Fibroblast of skin of scalp (primary cell): Measurements from ENCODE around the gene NDUFV2.
"Not testable (repeated sequence)": the region's sequence is repeated elsewhere in the genome, so short reads cannot be mapped to it uniquely, and the experiment has no call there.

Experiments
- DNase-seq: peaks from one replicate; pipeline ENCODE4 v3.0.0-alpha.2; 2013

The NDUFV2 gene

DNA sequence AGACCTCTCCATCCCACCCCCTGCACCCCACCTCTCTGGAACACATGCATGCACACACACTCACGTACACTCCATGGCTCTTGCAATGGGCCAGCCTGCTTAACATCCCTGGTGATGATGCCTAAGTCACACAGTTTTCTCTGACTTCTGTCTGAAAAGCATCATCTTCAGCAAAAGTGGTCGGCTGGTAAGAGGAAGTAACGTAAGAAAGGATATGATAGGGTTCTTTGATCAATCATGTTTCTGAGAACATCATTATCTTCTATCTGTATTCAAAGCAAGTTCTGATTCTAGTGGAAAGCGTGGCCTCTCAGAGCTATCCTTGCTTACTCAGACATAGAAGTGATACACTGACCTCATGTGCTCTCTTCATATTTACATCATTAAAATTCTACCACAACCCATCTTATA, 11.4 kb upstream of the NDUFV2 start:
- DNase-seq: no peak

DNA sequence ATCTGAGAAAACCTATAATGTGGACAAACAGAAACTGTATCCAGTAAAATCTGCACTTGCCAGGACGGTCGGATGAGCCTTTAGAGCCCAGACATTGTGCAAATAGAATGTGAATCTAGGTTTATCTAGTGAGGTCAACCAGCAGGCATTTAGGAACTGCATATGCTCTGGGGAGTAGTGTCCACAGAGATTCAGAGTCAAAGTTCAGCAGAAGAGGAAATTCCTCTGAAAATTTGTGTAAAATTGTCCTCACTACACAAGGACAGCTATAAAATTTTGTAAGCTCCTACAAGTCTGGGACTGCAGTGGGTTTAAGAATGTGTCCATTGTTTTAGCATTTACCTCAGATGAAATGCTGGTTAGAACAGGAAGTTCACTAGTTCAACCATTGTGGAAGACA, 9.8 kb upstream of the NDUFV2 start:
- no peak for DNase-seq

DNA sequence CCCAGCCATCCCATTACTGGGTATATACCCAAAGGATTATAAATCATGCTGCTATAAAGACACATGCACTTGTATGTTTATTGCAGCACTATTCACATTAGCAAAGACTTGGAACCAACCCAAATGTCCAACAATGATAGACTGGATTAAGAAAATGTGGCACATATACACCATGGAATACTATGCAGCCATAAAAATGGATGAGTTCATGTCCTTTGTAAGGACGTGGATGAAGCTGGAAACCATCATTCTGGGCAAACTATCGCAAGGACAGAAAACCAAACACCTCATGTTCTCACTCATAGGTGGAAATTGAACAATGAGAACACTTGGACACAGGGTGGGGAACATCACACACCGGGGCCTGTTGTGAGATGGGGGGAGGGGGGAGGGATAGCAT, 9.4 kb upstream of the NDUFV2 start:
- DNase-seq: not testable (repeated sequence)

DNA sequence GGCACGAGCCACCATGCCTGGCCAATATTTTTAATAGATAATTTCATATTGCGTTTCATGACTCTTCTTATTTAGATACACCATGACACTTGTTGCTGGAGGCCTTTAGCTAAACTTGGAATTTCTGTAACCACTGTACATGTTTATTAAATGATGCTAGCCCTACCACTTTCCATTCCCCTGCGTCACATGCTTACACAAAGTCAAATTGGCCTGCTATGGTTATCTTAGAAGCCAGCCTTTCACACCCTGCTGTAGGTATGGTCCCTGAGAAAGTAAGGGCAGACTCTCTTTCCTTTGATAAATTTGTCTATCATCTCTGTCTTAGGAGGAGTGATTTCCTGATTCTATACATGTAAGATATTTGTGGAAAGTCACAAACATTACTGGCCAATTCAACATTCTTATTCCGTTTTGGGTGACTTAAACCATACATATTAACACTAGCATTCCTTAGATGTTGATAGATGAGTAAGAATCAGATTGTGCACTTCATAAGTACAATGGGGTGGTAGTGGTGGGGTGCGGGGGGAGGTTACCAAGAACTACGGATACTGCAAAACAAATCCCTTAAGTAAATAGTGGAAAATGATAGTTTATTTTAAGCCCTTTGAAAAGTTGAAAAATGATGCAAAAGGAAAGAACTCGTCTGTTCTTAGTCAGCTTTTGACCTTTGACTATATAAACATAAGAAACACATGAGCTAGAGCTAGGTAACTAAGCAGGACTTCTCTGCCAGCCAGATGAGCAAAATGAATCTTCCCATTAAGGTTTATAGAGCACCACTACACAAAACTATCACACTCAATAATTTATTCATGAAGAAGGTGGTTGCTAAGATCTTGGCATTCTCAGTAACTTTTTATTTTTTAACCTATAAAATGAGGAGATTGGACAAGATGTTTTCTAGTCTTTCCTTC, 7.9 kb upstream of the NDUFV2 start:
- DNase-seq: peak; percentile 69

DNA sequence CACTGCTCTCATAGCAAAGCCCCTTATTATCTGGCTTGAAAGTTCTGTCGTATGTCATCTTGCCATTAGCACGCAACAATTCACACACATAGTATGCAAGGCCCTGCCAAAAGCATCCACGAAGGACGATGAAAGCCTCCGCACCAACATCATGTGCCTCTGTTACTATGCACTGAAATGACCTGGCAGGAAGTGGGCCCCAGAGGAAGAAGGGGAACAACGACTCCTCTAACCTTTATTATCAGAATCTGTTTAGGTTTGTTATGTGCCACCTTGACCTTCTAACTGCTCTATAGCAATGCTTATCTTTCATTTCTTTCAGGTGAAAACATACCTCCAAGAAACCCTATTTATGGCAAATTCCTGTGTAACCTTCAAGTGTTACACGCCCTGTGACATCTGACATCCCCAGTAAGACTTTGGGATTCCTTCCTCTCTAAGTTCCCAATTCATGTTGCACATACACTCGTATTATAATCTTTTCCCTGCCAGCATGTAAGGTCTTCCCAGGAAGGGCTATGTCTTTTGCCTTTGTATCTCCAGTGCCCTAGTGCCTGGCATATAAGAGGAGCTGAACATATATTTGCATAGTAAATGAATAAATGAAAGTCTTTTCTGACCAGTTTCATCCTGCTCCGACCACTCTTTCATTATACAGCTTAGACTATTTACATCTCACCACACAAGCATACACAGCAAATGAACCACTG, 7.0 kb upstream of the NDUFV2 start:
- DNase-seq: no peak

DNA sequence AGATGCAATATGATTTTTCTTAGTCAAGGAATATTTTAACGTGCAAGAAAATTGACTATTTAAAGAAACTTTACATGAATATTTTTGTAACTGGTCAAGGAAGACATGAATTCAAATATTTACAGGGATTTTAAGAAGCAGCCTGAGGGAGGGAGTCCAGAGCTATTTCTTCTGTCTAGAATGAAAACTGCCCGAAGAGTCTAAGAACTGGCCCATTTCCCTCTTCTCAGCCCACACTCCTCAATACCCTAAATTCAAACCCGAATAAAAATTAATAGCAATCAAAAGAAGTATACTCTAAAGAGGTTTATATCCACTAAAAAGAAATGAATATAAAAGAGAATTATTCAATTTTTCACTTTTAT, 6.5 kb upstream of the NDUFV2 start:
- DNase-seq: no peak

DNA sequence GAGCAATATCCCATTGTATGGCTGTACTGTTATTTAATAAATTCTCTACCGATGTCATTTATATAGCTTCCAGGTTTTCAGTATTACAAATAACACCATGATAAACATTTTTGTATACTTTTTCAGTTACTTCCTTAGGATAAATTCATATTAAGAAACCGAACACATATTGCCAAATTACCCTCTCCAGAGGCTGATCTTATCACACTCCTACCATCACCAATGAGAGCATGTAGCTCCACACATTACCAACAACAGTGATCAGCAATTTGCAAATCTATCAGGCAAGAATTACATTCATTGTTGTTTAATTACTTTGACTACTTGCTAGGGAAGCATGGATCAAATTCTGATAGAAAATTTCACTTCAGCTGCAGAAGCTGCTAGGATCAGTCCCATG, 5.8 kb upstream of the NDUFV2 start:
- no peak for DNase-seq

DNA sequence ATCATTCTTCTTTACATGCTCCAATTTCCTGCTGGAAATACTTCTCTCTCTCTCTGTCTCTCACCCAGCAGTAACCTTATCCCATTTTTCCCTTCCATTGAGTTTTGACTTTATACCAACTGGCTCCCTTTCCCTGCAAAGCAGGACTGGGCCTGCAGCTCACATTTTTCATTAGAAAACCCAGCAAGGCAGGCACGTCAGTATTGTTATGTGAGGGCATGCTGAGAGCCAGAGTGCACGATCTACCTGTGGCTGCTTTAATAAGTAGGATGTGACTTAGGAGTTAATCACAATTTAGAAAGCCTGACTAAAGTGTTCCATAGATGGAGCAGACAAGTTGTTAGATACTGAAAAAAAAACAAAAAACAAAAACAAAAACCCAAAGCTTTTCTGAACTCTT, 5.2 kb upstream of the NDUFV2 start:
- no peak for DNase-seq

DNA sequence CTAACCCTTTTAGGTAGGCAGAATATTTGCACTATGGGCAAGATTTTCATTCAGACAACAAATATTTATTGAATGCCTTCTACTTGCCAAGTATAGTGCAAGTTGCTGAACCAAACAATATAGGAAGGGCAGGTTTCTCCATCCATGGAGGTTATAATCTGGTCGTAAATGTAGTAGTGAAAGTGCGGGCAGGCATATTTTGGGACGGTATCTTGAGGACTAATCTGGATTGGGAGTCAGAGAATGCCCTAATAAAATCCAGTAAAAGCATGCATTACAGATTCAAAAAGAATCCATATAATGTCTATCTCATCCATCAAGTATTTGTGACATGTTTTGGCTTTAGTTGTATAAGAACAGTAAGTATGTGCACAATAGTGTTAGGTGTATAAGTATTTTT, 1.7 kb upstream of the NDUFV2 start:
- peak; percentile 25 for DNase-seq

DNA sequence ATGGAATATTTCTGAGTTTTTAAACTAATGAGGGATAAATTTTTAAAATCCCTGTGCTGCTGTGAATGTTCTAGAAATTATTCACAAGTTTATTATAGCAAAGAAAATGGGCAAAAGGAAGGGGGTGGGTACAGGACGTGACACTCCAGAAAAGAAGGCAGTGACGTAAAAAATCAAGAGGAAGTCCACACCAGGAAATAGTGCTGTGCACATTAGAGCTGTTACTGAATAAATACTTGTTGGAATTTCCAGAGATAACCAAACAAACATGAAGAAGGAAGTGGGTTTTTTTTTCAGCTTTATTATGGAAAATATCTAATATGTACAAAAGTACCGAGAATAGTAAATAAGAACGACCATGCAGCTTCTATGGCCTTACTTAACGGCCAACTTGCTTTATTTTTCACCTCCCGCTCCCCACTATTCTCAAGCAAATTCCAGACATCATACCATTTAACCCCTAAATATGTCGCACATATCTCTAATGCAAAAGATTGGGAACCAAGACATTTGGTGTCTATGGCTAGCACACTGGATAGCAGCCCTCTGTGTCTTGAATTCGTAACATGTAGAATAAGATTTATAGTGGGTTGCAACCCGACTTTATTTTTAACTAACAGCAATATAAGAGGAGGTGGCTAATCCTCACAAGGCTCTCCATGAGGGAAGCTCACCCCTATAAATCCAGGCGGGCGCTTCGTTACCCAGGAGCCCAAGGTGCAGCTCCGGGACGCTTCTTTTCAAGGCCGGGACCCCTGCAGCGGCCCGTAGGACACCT, 580 bp upstream of the NDUFV2 start:
- DNase-seq: peak; percentile 68

DNA sequence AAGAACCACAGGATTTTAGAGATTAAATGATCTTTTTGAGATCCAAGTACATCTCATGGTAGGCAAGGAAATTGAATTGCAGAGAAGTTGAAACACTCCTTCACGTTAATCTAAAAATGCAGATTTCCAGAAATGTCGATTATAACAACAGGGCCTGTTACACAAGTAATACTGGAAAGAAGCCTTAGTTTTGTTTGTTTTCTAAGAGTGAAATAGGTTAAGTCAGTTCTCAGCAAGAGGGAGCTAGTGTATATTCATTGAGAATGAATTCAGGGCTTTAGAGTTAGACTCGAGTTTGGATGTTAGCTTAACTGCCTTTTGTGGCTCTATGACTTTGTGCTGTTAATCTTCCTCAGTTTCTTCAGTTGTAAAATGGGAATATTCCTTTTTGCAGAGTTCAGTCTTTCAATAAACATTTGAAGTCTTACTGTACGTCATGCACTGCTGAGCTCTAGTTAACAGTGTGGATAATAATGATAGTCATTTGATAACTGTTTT, 926 bp downstream of the NDUFV2 start:
- DNase-seq: peak; percentile 36

DNA sequence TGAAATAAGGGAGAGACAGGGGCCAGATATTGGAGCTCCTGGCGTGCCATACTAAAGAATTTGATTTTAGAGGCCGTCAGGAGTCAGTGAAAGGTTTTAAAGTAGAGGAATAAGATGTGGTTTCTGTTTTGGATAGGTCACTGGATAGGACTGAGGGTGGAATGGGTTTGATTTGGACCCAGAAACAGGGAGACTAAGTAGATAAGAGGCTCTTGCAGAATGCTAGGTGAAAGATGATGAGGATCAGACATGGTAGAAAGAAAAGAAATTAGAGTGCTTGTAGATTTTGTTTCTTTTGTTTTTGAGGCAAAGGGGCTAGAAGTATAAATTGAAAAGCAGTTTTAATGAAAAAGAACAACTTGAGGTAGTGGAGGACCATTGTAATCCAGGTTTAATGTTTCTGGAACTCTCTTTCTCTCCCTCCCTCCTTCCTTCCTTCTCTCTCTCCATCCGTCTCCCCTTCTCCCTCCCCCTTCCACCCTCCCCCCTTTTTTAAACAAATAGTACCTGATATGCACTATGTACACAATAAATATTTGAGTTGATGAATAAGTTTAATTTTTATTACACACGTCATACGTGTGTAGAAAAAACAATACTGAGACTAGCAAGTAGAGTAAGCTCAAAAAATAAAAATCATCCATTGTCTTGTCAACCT, 1.9 kb downstream of the NDUFV2 start:
- no peak for DNase-seq

DNA sequence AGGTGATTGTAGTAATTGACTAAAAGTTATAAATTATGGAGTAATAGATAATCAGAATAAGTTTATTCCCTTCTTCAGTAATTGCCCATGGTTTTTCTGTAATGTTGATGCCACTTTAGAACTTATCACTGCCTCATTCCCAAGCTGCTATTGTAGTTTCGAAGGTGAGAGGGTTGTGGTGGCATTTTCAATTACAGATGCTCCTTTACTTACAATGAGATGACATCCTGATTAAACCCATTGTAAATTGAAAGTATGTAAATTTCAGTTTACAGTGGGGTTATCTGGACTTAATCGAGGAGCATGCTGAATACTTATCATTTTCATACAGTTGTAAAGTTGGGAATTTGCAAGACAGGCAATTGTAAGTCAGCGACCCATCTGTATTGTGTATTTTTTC, 2.9 kb downstream of the NDUFV2 start:
- DNase-seq: no peak

DNA sequence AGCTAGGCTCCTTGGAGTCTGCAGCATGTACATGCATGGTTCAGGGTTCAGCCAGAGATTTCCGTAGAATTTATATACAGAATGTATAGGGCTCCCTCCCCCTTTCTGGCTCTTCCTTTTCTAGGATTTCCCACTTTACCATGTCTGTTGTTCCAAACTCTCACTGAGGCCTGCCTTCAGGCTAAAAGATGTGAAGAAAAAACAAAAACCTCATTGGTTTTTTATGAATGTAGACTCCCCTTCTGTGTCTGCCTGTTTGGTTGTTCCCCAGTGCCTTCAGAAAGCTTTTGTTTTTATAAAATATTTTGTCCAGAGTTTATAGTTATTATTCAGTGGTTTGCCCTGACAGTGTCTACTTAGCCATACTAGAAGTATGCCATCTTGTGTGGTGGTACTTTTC, 3.6 kb downstream of the NDUFV2 start:
- DNase-seq: no peak

DNA sequence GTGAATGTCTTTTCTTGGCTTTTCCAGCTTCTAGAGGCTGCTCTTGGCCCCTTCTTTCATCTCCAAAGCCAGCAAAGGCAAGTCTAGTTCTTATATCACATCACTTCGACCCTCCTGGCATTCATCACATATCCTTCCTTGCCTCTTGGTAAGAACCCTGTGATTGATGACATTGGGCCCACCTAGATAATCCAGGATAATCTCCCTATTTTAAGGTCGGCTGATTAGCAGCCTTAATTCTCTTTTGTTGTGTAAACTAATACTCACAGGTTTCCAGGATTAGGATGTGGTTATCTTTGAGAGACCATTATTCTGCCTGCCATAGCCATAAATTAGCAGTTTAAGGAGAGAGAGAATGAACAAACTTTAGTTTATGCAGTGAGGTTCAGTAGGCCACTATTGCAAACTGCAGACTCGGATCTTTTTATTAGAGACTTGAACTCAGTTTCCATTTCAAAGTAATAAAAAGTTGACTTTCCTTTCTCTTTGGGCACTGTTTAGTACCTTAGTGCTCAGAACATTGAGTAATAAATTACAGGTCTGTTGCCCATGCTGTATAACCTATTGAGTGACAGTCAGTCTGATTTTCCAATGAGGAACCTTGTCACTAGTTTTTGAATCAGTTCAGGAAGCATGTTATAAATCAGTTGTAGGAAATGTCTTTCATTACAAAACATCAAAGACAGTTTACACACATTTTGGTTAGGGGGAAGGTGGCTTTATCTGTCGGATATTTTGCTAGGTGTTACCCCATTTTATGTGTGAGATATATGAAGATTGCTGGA, 4.5 kb downstream of the NDUFV2 start:
- no peak for DNase-seq

DNA sequence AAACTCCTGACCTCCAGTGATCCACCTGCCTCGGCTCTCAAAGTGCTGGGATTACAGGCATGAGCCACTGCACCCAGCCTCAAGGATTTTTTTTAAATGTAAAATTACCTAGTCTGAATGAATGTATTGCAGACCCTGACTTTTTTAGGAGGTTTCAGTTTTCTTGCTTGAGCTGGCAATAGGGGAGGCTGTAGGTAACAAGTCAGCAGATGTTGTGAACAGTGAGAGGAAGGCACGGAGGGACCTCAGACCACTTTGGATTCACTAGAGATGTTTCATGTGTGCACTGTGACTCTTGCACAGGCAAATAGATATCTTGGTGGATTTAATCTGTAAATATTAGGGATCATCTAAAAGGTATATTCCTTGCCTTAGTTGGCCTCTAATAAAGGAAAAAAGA, 6.4 kb downstream of the NDUFV2 start:
- no peak for DNase-seq

DNA sequence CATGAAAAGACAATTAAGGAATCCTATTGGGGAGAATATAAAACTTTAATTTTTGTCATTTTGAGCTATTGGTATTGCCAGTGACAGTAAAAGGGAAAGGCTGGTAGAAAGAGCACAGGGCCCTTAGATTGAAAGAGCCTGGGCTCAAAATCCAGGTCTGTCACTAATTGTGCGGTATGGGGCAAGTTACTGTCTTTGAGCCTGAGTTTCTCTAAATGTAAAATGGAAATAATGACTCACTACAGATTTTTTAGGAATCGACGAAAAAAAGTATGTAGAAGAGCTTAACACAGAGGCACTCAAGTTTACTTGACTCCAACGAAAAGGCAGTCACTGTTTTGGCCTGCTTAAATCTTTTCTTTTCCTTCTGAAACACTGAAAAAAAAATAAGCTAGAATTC, 7.0 kb downstream of the NDUFV2 start:
- DNase-seq: peak; percentile 63

DNA sequence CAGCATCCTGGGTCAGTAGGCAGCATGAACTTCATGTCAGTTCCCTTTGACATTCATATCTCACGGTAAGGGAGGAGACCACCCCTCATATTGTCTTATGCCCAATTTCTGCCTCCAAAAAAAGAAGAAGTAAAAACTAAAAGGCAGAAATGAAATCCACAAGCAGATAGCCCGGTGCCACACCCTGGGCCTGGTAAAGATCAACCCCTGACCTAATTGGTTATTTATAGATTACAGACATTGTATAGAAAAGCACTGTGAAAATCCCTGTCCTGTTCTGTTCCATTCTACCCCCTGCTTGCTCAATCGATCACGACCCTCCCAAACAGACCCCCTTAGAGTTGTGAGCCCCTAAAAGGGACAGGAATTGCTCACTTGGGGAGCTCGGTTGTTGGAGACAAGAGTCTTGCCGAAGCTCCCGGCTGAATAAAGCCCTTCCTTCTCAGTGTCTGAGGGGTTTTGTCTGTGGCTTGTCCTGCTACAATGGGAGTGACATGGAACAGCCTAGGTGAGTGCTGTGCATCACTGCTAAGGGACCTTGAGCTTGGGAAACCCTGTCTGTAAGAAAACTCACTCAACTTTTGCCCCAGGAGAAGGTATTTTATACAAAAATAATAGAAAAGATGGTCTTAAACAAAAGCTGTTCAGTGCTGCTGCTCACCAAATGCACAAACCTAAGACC, 11.1 kb downstream of the NDUFV2 start:
- DNase-seq: no peak

DNA sequence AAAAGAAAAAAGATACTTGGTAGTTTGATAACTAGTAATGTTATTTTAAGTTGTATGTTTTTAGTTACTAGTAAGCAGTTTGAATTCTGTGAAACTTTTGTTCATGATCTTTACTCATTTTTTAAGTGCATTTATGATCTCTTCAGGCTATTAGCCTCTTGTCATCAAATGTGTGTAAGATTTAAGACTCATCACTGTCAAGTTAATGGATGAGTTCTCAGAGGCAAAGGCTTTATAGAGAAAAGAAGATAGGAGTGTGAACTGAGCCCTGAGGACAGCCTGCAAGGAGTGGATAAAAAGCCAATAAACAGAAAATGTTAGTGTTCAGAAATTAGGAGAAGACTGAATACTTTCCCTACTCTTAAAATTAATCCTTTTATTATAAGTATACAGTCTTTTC, 13.5 kb downstream of the NDUFV2 start:
- DNase-seq: no peak

DNA sequence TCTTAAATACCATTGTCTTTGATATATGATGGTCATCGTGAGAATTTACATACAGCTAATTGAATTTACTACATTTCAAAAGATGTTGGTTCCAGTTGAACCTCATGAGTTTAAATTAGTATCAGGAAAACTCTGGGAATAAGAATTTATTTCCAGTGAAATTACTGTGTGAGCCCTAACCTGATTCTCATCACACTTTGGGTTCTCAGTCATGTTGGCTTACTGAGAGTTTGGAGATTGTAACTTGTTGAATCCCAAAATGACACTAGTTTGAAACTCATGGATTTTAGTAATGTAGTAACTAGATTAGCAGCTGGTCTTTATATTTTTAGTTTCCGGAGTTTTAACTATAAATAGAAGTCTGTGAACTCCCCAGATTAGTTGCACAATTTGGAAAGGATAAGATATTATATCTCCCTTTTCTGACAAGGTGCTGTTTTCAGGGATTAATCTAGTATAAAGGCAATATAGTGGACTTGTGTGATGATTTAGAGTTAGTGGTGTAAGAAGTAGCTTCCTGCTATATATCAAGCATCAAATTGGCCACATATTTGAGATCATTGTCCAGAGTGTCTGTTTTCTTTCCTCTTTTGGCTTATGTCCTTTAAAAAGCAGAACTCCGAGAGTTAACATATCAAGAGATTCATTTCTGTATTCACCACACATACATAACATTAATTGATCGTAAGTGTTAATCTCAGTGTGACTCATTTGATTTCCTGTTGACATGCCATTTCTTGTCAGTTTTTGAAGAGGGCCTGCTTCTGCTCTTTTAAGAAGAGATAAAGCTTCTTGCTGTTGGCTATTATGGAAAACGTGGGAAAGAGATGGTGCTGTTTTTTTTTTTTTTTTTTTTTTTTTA, 15.7 kb downstream of the NDUFV2 start:
- no peak for DNase-seq
